HG03432 (cell line): ENCODE results near the gene MBTPS1.
"Not testable (repeated sequence)": the region's sequence is repeated elsewhere in the genome, so short reads cannot be mapped to it uniquely, and the experiment has no call there.

Experiments used
- ATAC-seq: cut with Tn5 transposase; IDR thresholded peaks from one replicate; pipeline ENCODE4 v1.9.1; 2021; ENCODE audit warnings: mild to moderate bottlenecking, moderate library complexity; ENCODE audit not compliant: unreplicated experiment

The MBTPS1 gene

GRCh38 chr16:84137769-84138357 lies 21.1 kb upstream of the MBTPS1 start:
- no peak for ATAC-seq

- ATAC-seq, result no peak
Observed at GRCh38 chr16:84137287-84137686, 20.5 kb upstream of the MBTPS1 start.

- ATAC-seq, result no peak
Observed at GRCh38 chr16:84136331-84137125, 19.8 kb upstream of the MBTPS1 start.

- no peak for ATAC-seq
Observed at GRCh38 chr16:84132527-84133285, 16.0 kb upstream of the MBTPS1 start.

- ATAC-seq, result no peak
Observed at GRCh38 chr16:84131117-84131516, 14.4 kb upstream of the MBTPS1 start.

- no peak for ATAC-seq
Observed at GRCh38 chr16:84124257-84125073, 7.7 kb upstream of the MBTPS1 start.

- ATAC-seq, result no peak
Observed at GRCh38 chr16:84121007-84121406, 4.3 kb upstream of the MBTPS1 start.

- no peak for ATAC-seq
Observed at GRCh38 chr16:84120023-84120422, 3.3 kb upstream of the MBTPS1 start.

GRCh38 chr16:84119368-84119767 lies 2.6 kb upstream of the MBTPS1 start:
- ATAC-seq, result no peak

GRCh38 chr16:84118315-84118714 lies 1.6 kb upstream of the MBTPS1 start:
- ATAC-seq, result not testable (repeated sequence)

GRCh38 chr16:84117494-84117843 lies 727 bp upstream of the MBTPS1 start:
- peak; percentile 2 for ATAC-seq

GRCh38 chr16:84115919-84116719 lies 623 bp downstream of the MBTPS1 start:
- peak; percentile 39 for ATAC-seq

- not testable (repeated sequence) for ATAC-seq
Observed at GRCh38 chr16:84111949-84112348, 4.8 kb downstream of the MBTPS1 start.

GRCh38 chr16:84111525-84111924 lies 5.2 kb downstream of the MBTPS1 start:
- ATAC-seq, result no peak

- ATAC-seq, result no peak
Observed at GRCh38 chr16:84110527-84110926, 6.2 kb downstream of the MBTPS1 start.

GRCh38 chr16:84109598-84110335 lies 7.0 kb downstream of the MBTPS1 start:
- no peak for ATAC-seq

- no peak for ATAC-seq
Observed at GRCh38 chr16:84107921-84108320, 8.8 kb downstream of the MBTPS1 start.

- ATAC-seq, result no peak
Observed at GRCh38 chr16:84105948-84106740, 10.6 kb downstream of the MBTPS1 start.
